NCI-H128 (cell line): Measurements from ENCODE around the gene GOLGA6A.
"Not testable (repeated sequence)": the region's sequence is repeated elsewhere in the genome, so short reads cannot be mapped to it uniquely, and the experiment has no call there.

Experiments
- DNase-seq: peaks from one replicate; lab custom pipeline; 2025; ENCODE audit not compliant: unreplicated experiment; lab: John Stamatoyannopoulos, UW

GOLGA6A gene

GRCh38 chr15:74082450-74082849, at the start of gene GOLGA6A:
TSS of gene GOLGA6A (minus strand) at chr15:74082550. CDS start at chr15:74082509, 41 bp downstream.
- DNase-seq: not testable (repeated sequence)

- DNase-seq: no peak
Measured at GRCh38 chr15:74131628-74132413, 49.5 kb upstream of the GOLGA6A start.

GRCh38 chr15:74130849-74131627, 48.7 kb upstream of the GOLGA6A start:
- no peak for DNase-seq

GRCh38 chr15:74130155-74130848, 48.0 kb upstream of the GOLGA6A start, which contains the start of gene ISLR2:
TSS of gene ISLR2 (plus strand) at chr15:74130586. CDS start at chr15:74132755, 2,169 bp downstream.
- DNase-seq: no peak

- no peak for DNase-seq
Measured at GRCh38 chr15:74129586-74130154, 47.3 kb upstream of the GOLGA6A start.

- DNase-seq: no peak
Measured at GRCh38 chr15:74128785-74129585, 46.6 kb upstream of the GOLGA6A start.

- DNase-seq: no peak
Measured at GRCh38 chr15:74127954-74128784, 45.8 kb upstream of the GOLGA6A start.

- peak; percentile 70 for DNase-seq
Measured at GRCh38 chr15:74127255-74127953, 45.1 kb upstream of the GOLGA6A start.

- no peak for DNase-seq
Measured at GRCh38 chr15:74124759-74125158, 42.4 kb upstream of the GOLGA6A start.

GRCh38 chr15:74124196-74124595, 41.8 kb upstream of the GOLGA6A start:
- DNase-seq: no peak

- no peak for DNase-seq
Measured at GRCh38 chr15:74123658-74124057, 41.3 kb upstream of the GOLGA6A start.

GRCh38 chr15:74123131-74123429, 40.7 kb upstream of the GOLGA6A start:
- DNase-seq: no peak

- DNase-seq: no peak
Measured at GRCh38 chr15:74122403-74123130, 40.2 kb upstream of the GOLGA6A start.

- no peak for DNase-seq
Measured at GRCh38 chr15:74121858-74122257, 39.5 kb upstream of the GOLGA6A start.

GRCh38 chr15:74121039-74121438, 38.7 kb upstream of the GOLGA6A start:
- no peak for DNase-seq

GRCh38 chr15:74120426-74120825, 38.1 kb upstream of the GOLGA6A start:
- no peak for DNase-seq

GRCh38 chr15:74109713-74110112, 27.4 kb upstream of the GOLGA6A start:
- DNase-seq: no peak

GRCh38 chr15:74108611-74109010, 26.3 kb upstream of the GOLGA6A start:
- not testable (repeated sequence) for DNase-seq
